Activated gamma-delta T cell treated with Interleukin-2 at 50 U/mL for 16 hours (primary cell): ENCODE data around the gene MYO16.

ENCODE experiments used
- DNase-seq: peaks from one replicate; pipeline ENCODE4 v3.0.0-alpha.2; 2020

The MYO16 gene

DNA sequence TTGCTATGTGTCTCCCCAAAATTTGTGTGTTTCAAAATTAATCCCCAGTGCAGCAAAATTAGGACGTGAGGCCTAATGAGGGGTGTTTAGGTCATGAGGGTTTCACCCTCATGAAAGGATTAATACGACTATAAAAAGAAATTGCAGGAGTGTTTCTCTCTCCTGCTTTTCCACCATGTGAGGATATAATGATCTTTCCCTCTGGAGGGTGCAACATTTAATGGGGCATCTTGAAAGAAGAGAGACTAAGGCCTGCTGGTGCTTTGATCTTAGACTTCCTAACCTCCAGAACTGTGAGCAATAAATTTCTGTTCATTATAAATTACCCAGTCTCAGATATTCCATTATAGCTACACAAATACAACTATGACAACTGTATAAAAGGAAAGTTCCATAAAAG lies 183.2 kb downstream of the MYO16 start:
- DNase-seq = no peak

GRCh38 chr13:108813587-108814170 lies 184.3 kb downstream of the MYO16 start:
- no peak for DNase-seq

GRCh38 chr13:108816375-108816774 lies 187.0 kb downstream of the MYO16 start:
- DNase-seq = no peak

- DNase-seq = no peak
These were observed 198.2 kb downstream of the MYO16 start for GRCh38 chr13:108827646-108828045.

GRCh38 chr13:108828086-108828815 lies 198.8 kb downstream of the MYO16 start:
- no peak for DNase-seq

GRCh38 chr13:108830916-108831315 lies 201.5 kb downstream of the MYO16 start:
- DNase-seq = no peak

DNA sequence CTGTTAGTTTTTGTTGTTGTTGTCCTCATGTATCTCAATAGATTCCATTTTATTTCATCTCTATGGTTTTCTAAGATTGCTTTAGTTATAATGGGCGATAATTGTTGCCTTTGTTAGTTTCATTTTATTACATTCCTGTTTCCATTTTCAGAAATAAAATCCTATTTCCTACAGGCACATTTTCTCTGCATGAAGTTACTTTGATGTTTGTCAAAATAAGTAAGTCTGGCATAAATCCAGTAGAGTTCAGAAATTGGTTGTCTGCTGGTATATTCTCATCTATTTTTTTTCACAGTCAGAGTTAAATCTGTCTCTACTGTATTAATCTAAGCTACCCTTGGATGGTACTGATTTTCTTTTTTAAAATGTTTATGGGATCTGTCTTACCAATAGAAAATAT lies 204.1 kb downstream of the MYO16 start:
- DNase-seq = no peak

- DNase-seq = no peak
These were observed 204.8 kb downstream of the MYO16 start for GRCh38 chr13:108834193-108834592.

DNA sequence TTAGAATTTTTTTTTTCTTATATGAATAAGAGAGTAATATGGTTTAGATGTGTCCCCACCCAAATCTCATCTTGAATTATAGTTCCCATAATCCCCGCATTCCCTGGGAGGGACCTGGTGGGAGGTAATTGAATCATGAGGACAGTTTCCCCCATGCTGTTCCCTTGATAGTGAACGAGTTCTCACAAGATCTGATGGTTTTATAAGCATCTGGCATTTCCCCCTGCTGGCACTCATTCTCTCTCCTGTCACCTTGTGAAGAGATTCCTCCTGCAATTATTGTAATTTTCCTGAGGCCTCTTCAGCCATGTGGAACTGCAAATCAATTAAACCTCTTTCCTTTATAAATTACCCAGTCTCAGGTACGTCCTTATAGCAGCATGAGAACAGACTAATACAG lies 205.7 kb downstream of the MYO16 start:
- no peak for DNase-seq

DNA sequence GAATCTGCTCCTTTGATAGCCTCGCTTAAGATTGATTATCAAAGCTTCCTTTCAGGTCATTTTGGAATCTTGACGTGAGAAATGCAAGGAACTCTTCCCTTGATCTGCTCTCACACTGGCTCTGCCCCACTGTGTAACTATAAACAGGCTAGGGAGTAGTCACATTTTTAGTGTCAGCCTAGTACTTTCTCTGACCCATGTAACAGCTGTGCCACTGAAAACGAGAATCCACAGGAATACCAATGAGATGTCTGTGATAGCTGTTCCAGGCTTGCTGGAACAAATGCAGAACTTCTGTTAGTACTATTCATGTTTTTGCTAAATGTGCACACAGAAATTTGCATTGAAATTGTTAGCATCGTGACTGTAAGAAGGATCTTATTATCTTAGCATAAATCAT lies 221.3 kb downstream of the MYO16 start:
- DNase-seq = no peak

DNA sequence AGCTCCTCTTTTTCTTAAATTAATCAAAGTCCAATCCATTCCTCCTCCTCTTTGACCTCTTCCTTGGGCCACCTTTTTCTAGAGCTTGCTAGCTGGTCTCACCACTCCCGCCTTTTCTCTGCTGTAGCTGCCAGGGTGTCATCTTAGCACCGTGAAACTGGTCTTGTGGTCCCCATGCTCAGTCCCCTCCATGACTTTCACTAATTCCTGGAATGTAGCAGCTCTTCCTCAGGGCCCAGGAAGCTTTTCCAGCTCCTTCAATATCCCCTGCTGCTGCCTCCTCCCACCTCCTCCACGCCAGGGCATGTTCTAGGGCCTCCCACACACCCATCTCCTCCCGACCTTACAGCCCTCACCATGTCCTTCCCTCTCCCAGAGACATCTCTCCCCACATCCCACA lies 222.2 kb downstream of the MYO16 start:
- DNase-seq = no peak

DNA sequence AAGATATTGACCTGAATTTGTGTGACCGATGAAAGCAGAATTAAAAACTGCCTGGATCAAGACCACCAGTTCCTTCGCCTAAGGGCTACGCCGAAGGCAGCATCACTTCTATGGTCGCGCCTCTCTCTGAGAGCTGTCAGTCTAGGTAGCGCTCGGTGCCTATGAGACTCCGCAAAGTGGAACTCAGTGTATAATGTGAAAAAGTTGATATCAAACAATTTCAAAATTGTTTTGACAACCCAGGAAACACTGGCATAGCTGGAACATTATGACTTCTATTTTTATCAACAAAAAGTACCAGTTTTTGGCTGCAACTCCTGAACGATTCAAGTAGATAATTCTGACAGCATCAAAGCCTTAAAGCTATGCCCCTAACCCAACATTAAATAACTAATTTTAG lies 223.6 kb downstream of the MYO16 start:
- DNase-seq = no peak

GRCh38 chr13:108855737-108856387 lies 226.5 kb downstream of the MYO16 start:
- DNase-seq = no peak

GRCh38 chr13:108858676-108859075 lies 229.3 kb downstream of the MYO16 start:
- no peak for DNase-seq

DNA sequence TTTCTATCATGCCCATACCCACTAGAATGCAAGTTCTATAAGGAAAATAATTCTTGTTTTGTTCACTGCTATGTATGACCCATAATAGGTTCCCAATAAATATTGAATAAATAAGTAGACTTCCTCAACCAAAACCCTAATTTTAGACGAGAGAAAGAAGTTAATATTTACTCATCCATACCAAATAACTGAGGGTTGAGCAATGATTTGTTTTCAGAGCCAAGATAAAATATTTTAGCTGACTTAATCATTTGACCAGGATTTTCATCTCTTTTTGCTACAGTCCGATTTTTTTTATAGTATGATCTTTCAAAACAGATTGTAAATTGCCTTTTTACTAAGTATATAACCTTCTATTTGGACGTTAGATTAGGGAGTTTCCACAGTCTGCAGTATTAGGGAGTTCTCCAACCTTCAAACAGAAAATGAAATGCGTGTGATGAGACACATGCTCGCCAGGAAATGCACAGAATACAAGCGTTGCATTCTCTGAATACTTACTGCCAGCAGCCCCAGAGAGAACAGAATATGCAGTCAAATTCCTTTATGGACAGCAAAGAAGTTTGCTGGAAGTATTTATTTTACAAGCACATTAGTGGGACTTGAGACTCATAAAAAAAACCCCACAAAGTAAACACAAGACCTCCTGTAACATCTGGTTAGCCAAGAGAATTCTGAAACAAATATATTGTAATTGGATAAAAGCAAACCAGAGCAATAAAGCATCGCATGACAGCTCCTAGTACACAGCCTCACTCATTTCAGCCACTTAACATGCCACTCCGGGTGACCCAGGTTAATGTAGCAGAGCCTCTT lies 230.0 kb downstream of the MYO16 start:
- no peak for DNase-seq

GRCh38 chr13:108860418-108860817 lies 231.0 kb downstream of the MYO16 start:
- DNase-seq = no peak

GRCh38 chr13:108877300-108877699 lies 247.9 kb downstream of the MYO16 start:
- DNase-seq = no peak

- no peak for DNase-seq
These were observed 249.3 kb downstream of the MYO16 start for GRCh38 chr13:108878732-108879131.

DNA sequence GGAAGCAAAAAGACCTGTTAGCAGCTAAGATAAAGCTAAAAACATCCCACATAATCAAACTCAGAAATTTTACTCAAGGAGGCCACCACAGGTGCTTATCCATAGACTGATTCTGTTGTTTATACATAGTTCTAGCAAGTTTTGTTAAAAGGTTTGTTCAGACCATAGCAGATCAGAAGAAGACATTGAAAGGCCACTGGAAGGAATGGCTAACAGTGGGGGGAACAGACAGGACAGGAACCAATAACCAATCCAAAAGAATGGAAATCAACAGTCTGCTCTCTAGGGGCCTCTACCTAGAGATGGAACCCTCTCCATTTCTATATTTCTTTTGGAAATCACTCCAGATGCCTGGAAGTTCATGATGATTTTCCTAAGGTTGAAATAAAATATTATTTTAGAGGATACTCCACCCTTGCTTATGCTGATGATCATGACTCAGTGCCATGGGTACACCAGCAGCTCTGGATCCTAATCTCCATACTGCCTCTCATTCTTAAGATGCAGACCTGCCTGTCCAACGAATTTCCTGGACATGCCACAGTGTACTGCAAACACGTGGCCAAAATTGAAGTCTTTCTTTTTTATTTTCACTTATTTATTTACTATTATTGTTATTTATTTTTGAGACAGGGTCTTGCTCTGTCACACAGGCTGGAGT lies 260.0 kb downstream of the MYO16 start:
- DNase-seq = no peak

GRCh38 chr13:108895220-108895704 lies 265.9 kb downstream of the MYO16 start:
- DNase-seq = no peak

- no peak for DNase-seq
These were observed 268.5 kb downstream of the MYO16 start for GRCh38 chr13:108897955-108898354.

DNA sequence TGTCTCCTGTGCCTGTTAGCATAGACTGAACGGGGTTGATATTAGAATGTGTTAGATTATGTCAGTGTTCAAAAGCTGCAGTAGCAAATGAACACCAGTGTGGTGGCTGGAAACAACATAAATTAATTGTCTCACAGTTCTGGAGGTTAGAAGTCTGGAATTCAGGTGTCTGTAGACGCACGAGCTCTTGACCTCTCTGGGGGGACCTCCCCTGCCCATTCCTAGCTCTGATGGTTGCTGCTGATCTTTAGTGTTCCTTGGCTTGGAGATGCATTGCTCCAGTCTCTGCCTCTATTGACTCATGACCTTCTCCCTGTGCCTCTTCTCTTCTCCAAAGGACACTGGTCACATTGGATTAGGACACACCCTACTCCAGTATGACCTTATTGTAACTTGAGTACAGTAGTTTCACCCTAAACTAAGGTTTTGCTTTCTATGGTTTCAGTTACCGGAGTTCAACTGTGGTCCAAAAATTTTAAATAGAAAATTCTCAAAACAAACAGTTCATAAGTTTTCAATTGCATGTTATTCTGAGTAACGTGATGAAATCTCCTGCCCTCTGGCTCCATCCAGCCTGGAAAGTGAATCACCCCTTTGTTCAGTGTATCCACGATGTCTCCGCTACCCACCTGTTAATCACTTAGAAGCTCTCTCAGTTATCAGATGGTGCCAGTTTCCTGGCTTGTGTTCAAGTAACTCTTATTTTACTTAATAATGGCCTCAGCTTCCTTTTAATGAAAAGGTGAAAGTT lies 273.2 kb downstream of the MYO16 start:
- DNase-seq = no peak
